Esophagus muscularis mucosa (tissue), 4 donors: ENCODE data around the gene MOBP. TPM values are rescaled to one million over a fixed set of nuclear protein-coding genes. Genes with fewer than 3 reads are reported as not detected.

Experiments
- DNase-seq: peaks from one replicate; pipeline ENCODE4 v3.0.0-alpha.2; 2017; ENCODE audit errors: extremely low spot score
- H3K27ac ChIP-seq, 4 donors: fragments of 200-600 bp; sonication (generic); replicated peaks in 1 of 4; 1 replicate in 3 of 4; 2 replicates in 1 of 4; pipeline ENCODE4 v1.5.1; 2016 to 2019; ENCODE audit warnings: mild to moderate bottlenecking in 1 of 4
- H3K27me3 ChIP-seq, 4 donors: fragments of 200-600 bp; sonication (generic); one replicate each; pipeline versions ENCODE4 v1.5.1 to v1.6.0; 2016 to 2019
- H3K36me3 ChIP-seq, 4 donors: fragments of 200-600 bp; sonication (generic); one replicate each; pipeline ENCODE4 v1.5.1; 2016 to 2019
- H3K4me1 ChIP-seq, 4 donors: fragments of 200-600 bp; sonication (generic); one replicate each; pipeline ENCODE4 v1.5.1; 2016 to 2019
- H3K4me3 ChIP-seq, 4 donors: fragments of 200-600 bp; sonication (generic); 1 replicate in 2 of 4; 2 replicates in 2 of 4; pipeline ENCODE4 v1.5.1; 2016 to 2019; ENCODE audit warnings: mild to moderate bottlenecking in 4 of 4, moderate library complexity in 1 of 4
- H3K9me3 ChIP-seq, 4 donors: fragments of 200-600 bp; sonication (generic); 1 replicate in 3 of 4; 2 replicates in 1 of 4; pipeline ENCODE4 v1.5.1; 2016 to 2019
- CTCF ChIP-seq, 3 experiments: fragments of 200-600 bp in 2 of 3; fragments of 450-650 bp in 1 of 3; sonication (generic) in 2 of 3; IDR thresholded peaks; one replicate each; pipeline ENCODE4 v1.5.1; 2017 to 2019; ENCODE audit warnings: antibody characterized with exemption in 3 of 3, mild to moderate bottlenecking in 2 of 3, moderate library complexity in 1 of 3
- EP300 ChIP-seq: sonication (generic); formaldehyde crosslinking; IDR thresholded peaks from one replicate; pipeline ENCODE4 v1.6.1; 2017; ENCODE audit warnings: antibody characterized with exemption
- POLR2A ChIP-seq: fragments of 450-650 bp; IDR thresholded peaks from one replicate; pipeline ENCODE4 v1.6.1; 2017; ENCODE audit warnings: antibody characterized with exemption, moderate library complexity, mild to moderate bottlenecking, low read depth
- POLR2AphosphoS5 ChIP-seq, 2 donors: sonication (generic); formaldehyde crosslinking; IDR thresholded peaks; one replicate each; pipeline ENCODE4 v1.6.1; 2017; ENCODE audit warnings: antibody characterized with exemption in 2 of 2
- WGBS: methylation state at CpG from one replicate; pipeline ENCODE4 v1.1.5; 2018; 5-methylcytosine and 5-hydroxymethylcytosine counted together
- intact Hi-C: fragments of 100-400 bp; cut with DNase I; formaldehyde crosslinking; loops from one replicate; pipeline ENCODE4 v1.15.1; 2023
- total RNA-seq, 4 donors: library from RNA; depleted of rRNA; stranded (reverse); fragments of >200 nt; gene quantifications; one replicate each; pipeline versions ENCODE4 v1.1.0 to v1.2.1, GENCODE V29; 2016

Gene MOBP
- total RNA-seq, 4 donors from 2014 or later = not detected

- no peak overlapping the region for H3K27ac ChIP-seq
- H3K4me1 ChIP-seq = peaks cover 0 to 7% (median 4%) of the 10 kb centered on the region in 4 donors
- H3K4me3 ChIP-seq = no peak overlapping the region
- H3K36me3 ChIP-seq = no peaks in the 10 kb centered on the region
- H3K27me3 ChIP-seq = peaks cover 0 to 7% (median 0%) of the 10 kb centered on the region in 4 donors
- WGBS = 67% methylated on average over 3 of the region's 5 CpGs
- no peak for DNase-seq
- TF ChIP-seq CTCF (IDR thresholded peaks at IDR 0.05) = no peak
- no peak for TF ChIP-seq POLR2AphosphoS5 (IDR thresholded peaks at IDR 0.05)
- TF ChIP-seq EP300 = no peak
- no peak for TF ChIP-seq POLR2A
- H3K9me3 ChIP-seq = no peaks in the 10 kb centered on the region
- intact Hi-C loops = no loop called here
Observed at GRCh38 chr3:39434574-39434973, 32.9 kb upstream of the MOBP start.

- no peak for TF ChIP-seq POLR2AphosphoS5 (IDR thresholded peaks at IDR 0.05)
- no peak for TF ChIP-seq POLR2A
- TF ChIP-seq EP300 = no peak
- TF ChIP-seq CTCF (IDR thresholded peaks at IDR 0.05) = no peak
- no peak for DNase-seq
- WGBS = 50% methylated on average over 1 of the region's 1 CpG
- Histone ChIP-seq H3K36me3 (no peaks in the 10 kb centered on the region), H3K4me3 (no peak overlapping the region), H3K27me3 (peaks cover 0 to 4% (median 0%) of the 10 kb centered on the region in 4 donors), H3K27ac (no peak overlapping the region), H3K9me3 (no peaks in the 10 kb centered on the region), H3K4me1 (peaks cover 0 to 7% (median 4%) of the 10 kb centered on the region in 4 donors)
- intact Hi-C loops = no loop called here
Observed at GRCh38 chr3:39435006-39435748, 32.3 kb upstream of the MOBP start.

GRCh38 chr3:39438880-39439279 lies 28.6 kb upstream of the MOBP start:
- intact Hi-C loops = no loop called here
- WGBS = 72% methylated on average over 4 of the region's 4 CpGs
- H3K36me3 ChIP-seq = no peaks in the 10 kb centered on the region

GRCh38 chr3:39440316-39440715 lies 27.2 kb upstream of the MOBP start:
- Histone ChIP-seq H3K4me1 (no peaks in the 10 kb centered on the region), H3K27me3 (peaks cover 0 to 6% (median 0%) of the 10 kb centered on the region in 4 donors), H3K36me3 (no peaks in the 10 kb centered on the region), H3K4me3 (no peak overlapping the region), H3K27ac (no peak overlapping the region), H3K9me3 (no peaks in the 10 kb centered on the region)
- TF ChIP-seq POLR2AphosphoS5 (IDR thresholded peaks at IDR 0.05) (no peak), CTCF (IDR thresholded peaks at IDR 0.05) (no peak), POLR2A (no peak), EP300 (no peak)
- WGBS = 92% methylated on average over 8 of the region's 8 CpGs
- DNase-seq = no peak
- intact Hi-C loops = no loop called here

More at GRCh38 chr3:39438880-39439279, 28.6 kb upstream of the MOBP start:
- Histone ChIP-seq H3K9me3 (no peaks in the 10 kb centered on the region), H3K4me1 (no peaks in the 10 kb centered on the region), H3K4me3 (no peak overlapping the region), H3K27me3 (peaks cover 0 to 6% (median 0%) of the 10 kb centered on the region in 4 donors), H3K27ac (no peak overlapping the region)
- TF ChIP-seq POLR2A (no peak), POLR2AphosphoS5 (IDR thresholded peaks at IDR 0.05) (no peak), EP300 (no peak), CTCF (IDR thresholded peaks at IDR 0.05) (no peak)
- DNase-seq = no peak

- no peak overlapping the region for H3K27ac ChIP-seq
- intact Hi-C loops = no loop called here
- H3K4me3 ChIP-seq = no peak overlapping the region
- peaks cover 0 to 6% (median 0%) of the 10 kb centered on the region in 4 donors for H3K27me3 ChIP-seq
- no peak for TF ChIP-seq CTCF (IDR thresholded peaks at IDR 0.05)
- no peak for TF ChIP-seq POLR2AphosphoS5 (IDR thresholded peaks at IDR 0.05)
- peaks cover 0 to 4% (median 0%) of the 10 kb centered on the region in 4 donors for H3K4me1 ChIP-seq
- DNase-seq = no peak
- no peaks in the 10 kb centered on the region for H3K9me3 ChIP-seq
- H3K36me3 ChIP-seq = no peaks in the 10 kb centered on the region
- 89% methylated on average over 4 of the region's 4 CpGs for WGBS
Observed at GRCh38 chr3:39443530-39443929, 23.9 kb upstream of the MOBP start.
